GM10266 (cell line): Measurements from ENCODE around the gene PKNOX1.
"Not testable (repeated sequence)": the region's sequence is repeated elsewhere in the genome, so short reads cannot be mapped to it uniquely, and the experiment has no call there.

ENCODE experiments used
- DNase-seq: peaks from one replicate; pipeline ENCODE4 v3.0.0; 2012; ENCODE audit errors: extremely low spot score
- CTCF ChIP-seq: IDR thresholded peaks from 2 replicates; pipeline ENCODE4 v1.5.1; 2012; ENCODE audit warnings: mild to moderate bottlenecking, low read depth; ENCODE audit not compliant: control insufficient read depth, insufficient read depth; ENCODE audit errors: missing control alignments

The PKNOX1 gene

GRCh38 chr21:42973991-42974831 lies at the start of gene PKNOX1:
Gene PKNOX1 (plus strand): TSS chr21:42974562. CDS start chr21:43004382, 29,820 bp downstream.
- DNase-seq: peak; percentile 99
- TF ChIP-seq CTCF: no peak

- no peak for DNase-seq
- TF ChIP-seq CTCF: no peak
These were observed 49.0 kb upstream of the PKNOX1 start, which contains the start of gene ERVH48-1 for GRCh38 chr21:42925114-42925926. Gene ERVH48-1 (minus strand): TSS chr21:42925630. CDS start chr21:42919006, 6,624 bp downstream.

GRCh38 chr21:42927474-42928200 lies 46.7 kb upstream of the PKNOX1 start:
- not testable (repeated sequence) for DNase-seq

- no peak for DNase-seq
- no peak for TF ChIP-seq CTCF
These were observed 44.4 kb upstream of the PKNOX1 start for GRCh38 chr21:42929969-42930368.

- no peak for DNase-seq
- TF ChIP-seq CTCF: no peak
These were observed 42.7 kb upstream of the PKNOX1 start for GRCh38 chr21:42931560-42932235.

GRCh38 chr21:42932378-42933136 lies 41.8 kb upstream of the PKNOX1 start:
- not testable (repeated sequence) for DNase-seq

- DNase-seq: not testable (repeated sequence)
These were observed 41.0 kb upstream of the PKNOX1 start for GRCh38 chr21:42933137-42933970.

GRCh38 chr21:42933973-42934372 lies 40.4 kb upstream of the PKNOX1 start:
- DNase-seq: not testable (repeated sequence)

GRCh38 chr21:42936360-42936759 lies 38.0 kb upstream of the PKNOX1 start:
- DNase-seq: not testable (repeated sequence)

- DNase-seq: not testable (repeated sequence)
These were observed 37.1 kb upstream of the PKNOX1 start for GRCh38 chr21:42937034-42937940.
